Measurements from ENCODE around the gene YAP1. TPM values are rescaled to one million over a fixed set of nuclear protein-coding genes. Genes with fewer than 3 reads are reported as not detected.

Gene YAP1
- total RNA-seq, 2 experiments from 2014 or later = 1.1 to 1.5 TPM

DNA sequence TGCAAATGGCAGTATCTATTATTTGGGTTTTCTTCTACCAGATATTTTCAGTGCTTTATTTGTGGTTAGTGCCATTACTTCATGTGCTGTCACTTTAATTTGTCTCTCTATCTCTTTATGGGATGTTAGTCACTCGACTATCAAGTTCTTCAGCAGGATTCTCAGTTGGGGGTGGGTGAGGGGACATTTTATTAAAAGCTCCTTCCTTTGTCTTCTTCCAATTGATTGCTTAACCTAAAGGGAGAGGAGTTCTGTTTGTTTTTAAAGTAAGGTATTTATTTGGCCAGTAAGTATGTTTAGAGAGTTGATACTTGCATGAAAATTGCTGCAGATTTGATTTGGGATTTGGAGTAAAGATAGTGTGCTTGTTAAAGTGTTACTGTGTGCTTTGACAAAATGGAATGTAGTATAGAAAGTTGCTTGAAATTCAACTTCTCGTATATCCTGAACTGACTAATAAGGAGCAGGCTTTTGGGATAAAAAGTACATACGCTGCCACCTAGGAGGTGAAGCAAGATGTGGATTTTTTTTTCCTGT, 10.3 kb downstream of the YAP1 start:
- CTCF ChIA-PET = interaction anchor here (1.1 kb wide), 1 partner anchor 148 kb away, joined by 6 read pairs; no protein-coding TSS in a partner anchor
- intact Hi-C loops (cut with micrococcal nuclease) = no loop called here
- no peak for DNase-seq
- Mint-ChIP-seq H3K27me3 (ENCODE audit: low read depth) (peaks cover 24% of the 10 kb centered on the region), H3K9me3 (no peaks in the 10 kb centered on the region), H3K4me3 (no peak overlapping the region), H3K27ac (no peak overlapping the region), H3K4me1 (ENCODE audit: low read depth) (no peaks in the 10 kb centered on the region), H3K36me3 (ENCODE audit: low read depth) (no peaks in the 10 kb centered on the region)

- Mint-ChIP-seq H3K27ac (no peak overlapping the region), H3K9me3 (no peaks in the 10 kb centered on the region), H3K4me1 (ENCODE audit: low read depth) (no peaks in the 10 kb centered on the region), H3K4me3 (no peak overlapping the region), H3K27me3 (ENCODE audit: low read depth) (peaks cover 20% of the 10 kb centered on the region), H3K36me3 (ENCODE audit: low read depth) (no peaks in the 10 kb centered on the region)
- intact Hi-C loops (cut with micrococcal nuclease) = no loop called here
- CTCF ChIA-PET = no interaction called here
- DNase-seq = no peak
Measured at GRCh38 chr11:102121329-102121728, 11.1 kb downstream of the YAP1 start.

DNA sequence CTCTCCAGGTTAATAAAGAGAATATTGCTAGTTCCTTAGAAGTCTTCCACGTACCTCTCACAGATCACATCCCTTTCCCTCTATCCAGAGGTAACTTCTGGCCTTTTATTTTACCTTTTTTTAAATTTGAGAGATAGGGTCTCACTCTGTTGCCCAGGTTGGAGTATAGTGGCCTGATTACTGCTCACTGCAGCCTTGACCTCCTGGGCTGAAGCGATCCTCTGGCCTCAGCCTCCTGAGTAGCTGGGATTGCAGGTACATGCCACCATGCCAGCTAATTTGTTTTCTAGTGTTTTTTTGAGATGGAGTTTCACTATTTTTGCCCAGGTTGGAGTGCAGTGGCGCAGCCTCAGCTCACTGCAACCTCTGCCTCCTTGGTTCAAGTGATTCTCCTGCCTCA, 24.4 kb downstream of the YAP1 start:
- Mint-ChIP-seq H3K4me3 (no peak overlapping the region), H3K9me3 (no peaks in the 10 kb centered on the region), H3K27me3 (ENCODE audit: low read depth) (peaks cover 12% of the 10 kb centered on the region), H3K27ac (no peak overlapping the region), H3K4me1 (ENCODE audit: low read depth) (no peaks in the 10 kb centered on the region), H3K36me3 (ENCODE audit: low read depth) (no peaks in the 10 kb centered on the region)
- intact Hi-C loops (cut with micrococcal nuclease) = no loop called here
- CTCF ChIA-PET = no interaction called here
- no peak for DNase-seq

DNA sequence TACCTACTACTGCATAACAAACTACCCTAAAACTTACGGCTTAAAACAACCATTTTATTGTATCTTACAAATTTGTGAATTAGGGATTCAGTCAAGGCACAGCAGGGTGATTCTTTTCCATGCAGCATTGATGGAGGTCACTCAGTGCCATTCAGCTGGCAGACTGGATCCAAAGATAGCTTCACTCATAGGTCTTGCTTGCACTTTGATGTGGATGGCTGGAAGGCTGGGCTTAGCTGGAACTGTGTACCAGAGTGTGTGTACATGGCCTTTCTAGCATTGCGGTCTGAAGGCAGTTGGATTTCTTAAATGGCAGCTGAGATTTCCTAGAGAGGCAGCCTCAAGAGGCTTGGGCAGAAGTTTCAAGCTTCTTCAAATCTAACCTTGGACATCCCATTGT, 25.0 kb downstream of the YAP1 start:
- no peaks in the 10 kb centered on the region for H3K4me1 Mint-ChIP-seq (ENCODE audit: low read depth)
- DNase-seq = no peak
- H3K4me3 Mint-ChIP-seq = no peak overlapping the region
- H3K36me3 Mint-ChIP-seq (ENCODE audit: low read depth) = no peaks in the 10 kb centered on the region
- peaks cover 12% of the 10 kb centered on the region for H3K27me3 Mint-ChIP-seq (ENCODE audit: low read depth)
- CTCF ChIA-PET = no interaction called here
- H3K9me3 Mint-ChIP-seq = no peaks in the 10 kb centered on the region
- H3K27ac Mint-ChIP-seq = no peak overlapping the region
- intact Hi-C loops (cut with micrococcal nuclease) = no loop called here

DNA sequence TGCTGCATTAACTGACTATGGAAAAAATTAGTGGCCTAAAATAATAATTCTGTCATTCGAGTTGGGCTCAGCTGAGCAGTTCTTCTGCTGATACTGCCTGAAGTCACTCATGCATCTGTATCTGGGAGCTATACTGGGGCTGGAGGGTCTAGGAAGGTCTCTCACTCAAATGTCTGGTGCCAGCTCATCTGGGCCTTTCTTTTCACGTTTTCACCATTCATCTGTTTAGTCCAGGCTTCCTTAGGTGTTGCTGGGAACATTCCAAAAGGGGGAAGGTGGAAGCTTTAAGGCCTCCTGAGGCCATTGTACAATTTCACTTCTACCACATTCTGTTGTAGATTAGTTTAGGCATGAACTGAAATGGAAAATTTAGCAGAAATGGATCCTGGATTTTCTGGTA, 28.0 kb downstream of the YAP1 start:
- DNase-seq = no peak
- intact Hi-C loops (cut with micrococcal nuclease) = no loop called here
- Mint-ChIP-seq H3K4me3 (no peak overlapping the region), H3K9me3 (no peaks in the 10 kb centered on the region), H3K4me1 (ENCODE audit: low read depth) (no peaks in the 10 kb centered on the region), H3K27me3 (ENCODE audit: low read depth) (peaks cover 13% of the 10 kb centered on the region), H3K27ac (no peak overlapping the region), H3K36me3 (ENCODE audit: low read depth) (no peaks in the 10 kb centered on the region)
- CTCF ChIA-PET = no interaction called here

DNA sequence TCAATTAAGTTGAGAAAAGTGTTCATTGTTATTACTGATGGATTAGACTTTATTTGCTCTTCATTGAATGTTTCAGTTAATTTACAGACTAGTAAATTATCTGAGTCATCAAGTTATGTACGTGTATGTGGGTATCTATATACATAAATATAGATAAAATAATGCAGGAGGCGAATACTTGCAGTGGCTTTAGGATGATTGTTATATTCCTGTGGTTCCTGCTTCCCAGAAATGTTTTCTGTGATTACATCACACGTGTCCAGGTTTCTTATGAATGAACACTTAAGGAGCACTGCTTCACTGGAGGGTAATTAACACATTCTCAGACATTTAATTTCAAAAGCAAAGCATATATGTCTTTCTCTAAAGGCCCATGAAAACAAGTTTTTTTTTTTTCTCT, 28.4 kb downstream of the YAP1 start:
- CTCF ChIA-PET = no interaction called here
- no peak overlapping the region for H3K4me3 Mint-ChIP-seq
- peaks cover 13% of the 10 kb centered on the region for H3K27me3 Mint-ChIP-seq (ENCODE audit: low read depth)
- no peak for DNase-seq
- no peaks in the 10 kb centered on the region for H3K9me3 Mint-ChIP-seq
- H3K27ac Mint-ChIP-seq = no peak overlapping the region
- intact Hi-C loops (cut with micrococcal nuclease) = no loop called here
- no peaks in the 10 kb centered on the region for H3K4me1 Mint-ChIP-seq (ENCODE audit: low read depth)
- H3K36me3 Mint-ChIP-seq (ENCODE audit: low read depth) = no peaks in the 10 kb centered on the region

DNA sequence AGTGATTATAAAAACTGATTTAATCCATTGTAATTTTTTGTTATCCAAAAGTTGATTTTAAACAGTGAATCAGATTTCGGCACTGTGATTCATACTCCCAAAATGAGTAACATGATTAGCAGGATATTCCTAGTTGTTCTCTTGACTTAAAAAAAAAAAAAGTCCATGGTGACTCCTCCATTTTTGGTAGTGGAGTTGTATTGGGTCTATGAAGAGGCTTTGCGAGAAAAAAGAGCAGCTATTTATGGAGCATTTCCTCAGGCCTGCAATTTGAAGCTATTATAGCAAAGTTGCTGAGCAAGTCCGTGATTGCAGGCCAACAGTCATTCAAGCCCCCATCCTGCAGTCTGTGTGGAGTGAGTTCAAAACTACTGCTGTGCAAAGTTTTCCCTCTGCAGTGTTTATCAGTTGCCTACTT, 28.8 kb downstream of the YAP1 start:
- no peak overlapping the region for H3K27ac Mint-ChIP-seq
- H3K4me1 Mint-ChIP-seq (ENCODE audit: low read depth) = no peaks in the 10 kb centered on the region
- H3K4me3 Mint-ChIP-seq = no peak overlapping the region
- peaks cover 13% of the 10 kb centered on the region for H3K27me3 Mint-ChIP-seq (ENCODE audit: low read depth)
- CTCF ChIA-PET = no interaction called here
- no peaks in the 10 kb centered on the region for H3K36me3 Mint-ChIP-seq (ENCODE audit: low read depth)
- no peak for DNase-seq
- intact Hi-C loops (cut with micrococcal nuclease) = no loop called here
- no peaks in the 10 kb centered on the region for H3K9me3 Mint-ChIP-seq

- Mint-ChIP-seq H3K4me1 (ENCODE audit: low read depth) (no peaks in the 10 kb centered on the region), H3K36me3 (ENCODE audit: low read depth) (no peaks in the 10 kb centered on the region), H3K27me3 (ENCODE audit: low read depth) (peaks cover 14% of the 10 kb centered on the region), H3K27ac (no peak overlapping the region), H3K9me3 (no peaks in the 10 kb centered on the region), H3K4me3 (no peak overlapping the region)
- CTCF ChIA-PET = no interaction called here
- intact Hi-C loops (cut with micrococcal nuclease) = no loop called here
- no peak for DNase-seq
Measured at GRCh38 chr11:102142333-102142732, 32.1 kb downstream of the YAP1 start.

DNA sequence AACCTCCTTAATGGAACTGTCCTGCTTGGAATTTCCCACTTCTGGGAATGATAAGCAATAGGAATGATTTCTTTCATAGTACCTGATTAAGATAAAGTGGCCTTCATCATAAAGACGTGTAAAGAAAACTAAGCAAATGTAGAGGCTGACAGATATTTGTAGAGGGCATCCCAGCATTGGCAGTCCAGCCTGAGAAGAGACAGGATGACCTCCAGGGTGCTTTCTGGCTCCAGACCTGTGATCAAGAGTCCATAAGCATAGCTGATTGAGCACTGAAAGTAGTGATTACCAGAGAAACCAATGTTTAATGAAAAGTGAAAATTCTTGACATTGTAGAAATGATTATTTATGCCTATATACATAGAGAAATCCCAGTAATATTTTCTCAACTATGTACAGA, 33.6 kb downstream of the YAP1 start:
- Mint-ChIP-seq H3K36me3 (ENCODE audit: low read depth) (no peaks in the 10 kb centered on the region), H3K27me3 (ENCODE audit: low read depth) (peaks cover 11% of the 10 kb centered on the region), H3K4me3 (no peak overlapping the region), H3K4me1 (ENCODE audit: low read depth) (no peaks in the 10 kb centered on the region), H3K9me3 (no peaks in the 10 kb centered on the region), H3K27ac (no peak overlapping the region)
- intact Hi-C loops (cut with micrococcal nuclease) = no loop called here
- DNase-seq = no peak
- CTCF ChIA-PET = no interaction called here

GRCh38 chr11:102144357-102145355, 34.4 kb downstream of the YAP1 start:
- H3K36me3 Mint-ChIP-seq (ENCODE audit: low read depth) = no peaks in the 10 kb centered on the region
- intact Hi-C loops (cut with micrococcal nuclease) = no loop called here
- no peak for DNase-seq
- H3K4me3 Mint-ChIP-seq = no peak overlapping the region
- H3K27ac Mint-ChIP-seq = no peak overlapping the region
- no peaks in the 10 kb centered on the region for H3K4me1 Mint-ChIP-seq (ENCODE audit: low read depth)
- H3K9me3 Mint-ChIP-seq = no peaks in the 10 kb centered on the region
- peaks cover 16% of the 10 kb centered on the region for H3K27me3 Mint-ChIP-seq (ENCODE audit: low read depth)
- CTCF ChIA-PET = no interaction called here

DNA sequence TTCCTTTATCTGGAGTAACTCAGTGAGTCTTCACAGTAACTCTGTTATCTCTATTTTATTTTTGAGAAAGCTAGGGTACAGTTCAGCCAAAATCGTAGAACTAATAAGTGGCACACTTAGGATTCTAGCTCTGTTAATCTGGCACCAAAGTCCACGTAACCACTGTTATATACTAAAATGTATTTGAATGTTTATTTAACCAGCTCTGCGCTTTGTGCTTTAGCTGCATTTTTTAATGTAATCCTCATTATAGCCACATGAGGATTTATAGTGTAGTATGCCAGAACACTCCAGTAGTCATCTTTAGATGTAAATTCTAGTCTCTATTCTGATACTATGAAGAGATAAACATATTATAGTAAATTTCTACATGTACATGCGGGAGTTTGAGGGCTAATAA, 36.8 kb downstream of the YAP1 start:
- H3K27me3 Mint-ChIP-seq (ENCODE audit: low read depth) = peaks cover 16% of the 10 kb centered on the region
- no peak for DNase-seq
- no peaks in the 10 kb centered on the region for H3K4me1 Mint-ChIP-seq (ENCODE audit: low read depth)
- no peak overlapping the region for H3K4me3 Mint-ChIP-seq
- CTCF ChIA-PET = no interaction called here
- H3K9me3 Mint-ChIP-seq = no peaks in the 10 kb centered on the region
- H3K36me3 Mint-ChIP-seq (ENCODE audit: low read depth) = no peaks in the 10 kb centered on the region
- H3K27ac Mint-ChIP-seq = no peak overlapping the region
- intact Hi-C loops (cut with micrococcal nuclease) = no loop called here

- DNase-seq = no peak
- Mint-ChIP-seq H3K27ac (no peak overlapping the region), H3K36me3 (ENCODE audit: low read depth) (no peaks in the 10 kb centered on the region), H3K4me1 (ENCODE audit: low read depth) (no peaks in the 10 kb centered on the region), H3K4me3 (no peak overlapping the region), H3K27me3 (ENCODE audit: low read depth) (peaks cover 16% of the 10 kb centered on the region), H3K9me3 (no peaks in the 10 kb centered on the region)
- CTCF ChIA-PET = no interaction called here
- intact Hi-C loops (cut with micrococcal nuclease) = no loop called here
Measured at GRCh38 chr11:102147632-102148031, 37.4 kb downstream of the YAP1 start.

DNA sequence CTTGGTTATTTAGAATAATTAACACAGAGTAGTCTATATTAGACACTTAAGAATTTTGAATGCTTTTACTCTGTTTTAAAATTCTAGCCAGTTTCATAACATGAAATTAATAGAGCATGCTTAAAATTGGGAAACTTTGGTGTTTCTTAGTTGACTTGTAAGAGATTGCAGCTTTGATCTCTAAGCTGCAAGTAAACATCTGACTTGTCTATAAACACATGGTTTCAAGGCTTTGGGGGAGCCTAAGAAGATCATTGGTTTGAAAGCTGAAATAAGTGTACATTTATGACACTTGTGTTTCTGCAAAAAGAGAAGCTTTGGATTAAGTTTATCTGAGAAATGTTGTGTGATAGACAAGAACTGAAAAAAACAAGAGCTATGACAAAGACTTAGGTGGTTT, 37.8 kb downstream of the YAP1 start:
- no peak for DNase-seq
- H3K4me3 Mint-ChIP-seq = no peak overlapping the region
- CTCF ChIA-PET = interaction anchor here (0.6 kb wide), 1 partner anchor 317 kb away, joined by 4 read pairs; no protein-coding TSS in a partner anchor
- no peaks in the 10 kb centered on the region for H3K36me3 Mint-ChIP-seq (ENCODE audit: low read depth)
- intact Hi-C loops (cut with micrococcal nuclease) = no loop called here
- no peaks in the 10 kb centered on the region for H3K9me3 Mint-ChIP-seq
- H3K4me1 Mint-ChIP-seq (ENCODE audit: low read depth) = no peaks in the 10 kb centered on the region
- no peak overlapping the region for H3K27ac Mint-ChIP-seq
- peaks cover 16% of the 10 kb centered on the region for H3K27me3 Mint-ChIP-seq (ENCODE audit: low read depth)

Data from activated naive CD4-positive, alpha-beta T cell treated with anti-CD3 and anti-CD28 coated beads for 36 hours (primary cell).